Measurements from ENCODE around the gene DSG2. TPM values are rescaled to one million over a fixed set of nuclear protein-coding genes. Genes with fewer than 3 reads are reported as not detected.

Gene DSG2
- total and polyA plus RNA-seq, 4 experiments from 2014 or later = not detected

GRCh38 chr18:31483396-31483795 is 14.6 kb upstream of the DSG2 start:
- Histone ChIP-seq H3K27me3 (ENCODE audit: insufficient read depth, low read length) (no peaks in the 10 kb centered on the region), H3K9me3 (ENCODE audit: control insufficient read depth in 1 of 2, low read length in 2 of 2) (no peaks in the 10 kb centered on the region), H3K36me3 (ENCODE audit: insufficient read depth, low read length) (no peaks in the 10 kb centered on the region), H3K4me3 (ENCODE audit: low read length in 2 of 2) (no peak overlapping the region), H3K4me1 (ENCODE audit: insufficient read depth, low read length) (no peaks in the 10 kb centered on the region), H3K27ac (ENCODE audit: low read depth, low read length) (no peak overlapping the region)
- intact Hi-C loops (cut with micrococcal nuclease) = no loop called here
- ChIA-PET POLR2A (ENCODE audit: partially characterized antibody) (no interaction called here), CTCF (ENCODE audit: partially characterized antibody) (no interaction called here)
- no peak overlapping the region for H3K4me3 Mint-ChIP-seq
- no peak for DNase-seq
- peaks cover 0 to 3% (median 0%) of the 10 kb centered on the region in 8 donors for H3K9me3 Mint-ChIP-seq
- H3K27ac Mint-ChIP-seq = no peak overlapping the region
- H3K36me3 Mint-ChIP-seq = no peaks in the 10 kb centered on the region
- H3K4me1 Mint-ChIP-seq = no peaks in the 10 kb centered on the region
- H3K27me3 Mint-ChIP-seq = peaks cover 1 to 7% of the 10 kb centered on the region in 2 donors

GRCh38 chr18:31484461-31484860 is 13.5 kb upstream of the DSG2 start:
- Mint-ChIP-seq H3K36me3 (no peaks in the 10 kb centered on the region), H3K4me3 (no peak overlapping the region), H3K27ac (no peak overlapping the region), H3K9me3 (peaks cover 0 to 5% (median 0%) of the 10 kb centered on the region in 8 donors), H3K27me3 (peaks cover 1 to 7% of the 10 kb centered on the region in 2 donors), H3K4me1 (no peaks in the 10 kb centered on the region)
- POLR2A ChIA-PET (ENCODE audit: partially characterized antibody) = no interaction called here
- H3K36me3 ChIP-seq (ENCODE audit: insufficient read depth, low read length) = no peaks in the 10 kb centered on the region
- intact Hi-C loops (cut with micrococcal nuclease) = no loop called here
- H3K4me1 ChIP-seq (ENCODE audit: insufficient read depth, low read length) = no peaks in the 10 kb centered on the region
- H3K27ac ChIP-seq (ENCODE audit: low read depth, low read length) = no peak overlapping the region
- H3K27me3 ChIP-seq (ENCODE audit: insufficient read depth, low read length) = no peaks in the 10 kb centered on the region
- CTCF ChIA-PET (ENCODE audit: partially characterized antibody) = no interaction called here
- no peak overlapping the region for H3K4me3 ChIP-seq (ENCODE audit: low read length in 2 of 2)
- no peak for DNase-seq
- H3K9me3 ChIP-seq (ENCODE audit: control insufficient read depth in 1 of 2, low read length in 2 of 2) = no peaks in the 10 kb centered on the region

- Histone ChIP-seq H3K27me3 (ENCODE audit: insufficient read depth, low read length) (no peaks in the 10 kb centered on the region), H3K9me3 (ENCODE audit: control insufficient read depth in 1 of 2, low read length in 2 of 2) (no peaks in the 10 kb centered on the region), H3K36me3 (ENCODE audit: insufficient read depth, low read length) (no peaks in the 10 kb centered on the region), H3K4me3 (ENCODE audit: low read length in 2 of 2) (no peak overlapping the region), H3K4me1 (ENCODE audit: insufficient read depth, low read length) (no peaks in the 10 kb centered on the region), H3K27ac (ENCODE audit: low read depth, low read length) (no peak overlapping the region)
- ChIA-PET CTCF (ENCODE audit: partially characterized antibody) (no interaction called here), POLR2A (ENCODE audit: partially characterized antibody) (no interaction called here)
- intact Hi-C loops (cut with micrococcal nuclease) = no loop called here
- no peak overlapping the region for H3K4me3 Mint-ChIP-seq
- no peaks in the 10 kb centered on the region for H3K36me3 Mint-ChIP-seq
- no peaks in the 10 kb centered on the region for H3K4me1 Mint-ChIP-seq
- H3K27ac Mint-ChIP-seq = no peak overlapping the region
- H3K27me3 Mint-ChIP-seq = peaks cover 1 to 7% of the 10 kb centered on the region in 2 donors
- DNase-seq = no peak
- H3K9me3 Mint-ChIP-seq = peaks cover 0 to 8% (median 0%) of the 10 kb centered on the region in 8 donors
Observed at GRCh38 chr18:31486165-31486564, 11.8 kb upstream of the DSG2 start.

GRCh38 chr18:31487246-31488015 is 10.5 kb upstream of the DSG2 start:
- Mint-ChIP-seq H3K27ac (no peak overlapping the region), H3K36me3 (no peaks in the 10 kb centered on the region), H3K4me3 (no peak overlapping the region), H3K4me1 (no peaks in the 10 kb centered on the region), H3K9me3 (peaks cover 0 to 8% (median 0%) of the 10 kb centered on the region in 8 donors), H3K27me3 (peaks cover 1 to 7% of the 10 kb centered on the region in 2 donors)
- H3K9me3 ChIP-seq (ENCODE audit: control insufficient read depth in 1 of 2, low read length in 2 of 2) = no peaks in the 10 kb centered on the region
- H3K27me3 ChIP-seq (ENCODE audit: insufficient read depth, low read length) = no peaks in the 10 kb centered on the region
- no peak for DNase-seq
- H3K27ac ChIP-seq (ENCODE audit: low read depth, low read length) = no peak overlapping the region
- ChIA-PET POLR2A (ENCODE audit: partially characterized antibody) (no interaction called here), CTCF (ENCODE audit: partially characterized antibody) (no interaction called here)
- no peaks in the 10 kb centered on the region for H3K4me1 ChIP-seq (ENCODE audit: insufficient read depth, low read length)
- intact Hi-C loops (cut with micrococcal nuclease) = no loop called here
- no peak overlapping the region for H3K4me3 ChIP-seq (ENCODE audit: low read length in 2 of 2)
- no peaks in the 10 kb centered on the region for H3K36me3 ChIP-seq (ENCODE audit: insufficient read depth, low read length)

DNA sequence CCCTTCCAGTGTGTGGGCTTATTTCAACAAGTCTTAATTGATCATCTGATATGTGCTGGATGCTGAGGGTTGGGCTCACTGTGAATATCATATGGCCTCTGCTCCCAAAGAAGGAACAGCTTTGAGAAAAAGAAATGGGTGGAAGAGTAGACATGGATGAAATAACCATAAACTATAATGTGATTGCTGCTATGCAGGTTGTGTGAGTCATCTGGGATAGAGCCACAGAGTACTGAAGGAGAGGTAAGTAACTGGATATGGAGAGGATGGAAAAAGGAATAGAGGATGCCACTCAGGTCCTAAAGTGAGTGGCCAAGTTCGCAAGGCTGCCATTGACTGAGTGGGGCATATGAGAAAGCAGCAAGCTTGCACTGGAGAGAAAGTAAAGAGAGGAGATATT is 8.7 kb upstream of the DSG2 start:
- Histone ChIP-seq H3K9me3 (ENCODE audit: control insufficient read depth in 1 of 2, low read length in 2 of 2) (no peaks in the 10 kb centered on the region), H3K36me3 (ENCODE audit: insufficient read depth, low read length) (no peaks in the 10 kb centered on the region), H3K27me3 (ENCODE audit: insufficient read depth, low read length) (no peaks in the 10 kb centered on the region), H3K27ac (ENCODE audit: low read depth, low read length) (no peak overlapping the region), H3K4me1 (ENCODE audit: insufficient read depth, low read length) (no peaks in the 10 kb centered on the region), H3K4me3 (ENCODE audit: low read length in 2 of 2) (no peak overlapping the region)
- ChIA-PET POLR2A (ENCODE audit: partially characterized antibody) (no interaction called here), CTCF (ENCODE audit: partially characterized antibody) (no interaction called here)
- H3K27me3 Mint-ChIP-seq = peaks cover 2% of the 10 kb centered on the region in 2 donors
- H3K36me3 Mint-ChIP-seq = no peaks in the 10 kb centered on the region
- H3K4me3 Mint-ChIP-seq = no peak overlapping the region
- H3K27ac Mint-ChIP-seq = no peak overlapping the region
- H3K9me3 Mint-ChIP-seq = peaks cover 0 to 8% (median 0%) of the 10 kb centered on the region in 8 donors
- DNase-seq = no peak
- no peaks in the 10 kb centered on the region for H3K4me1 Mint-ChIP-seq
- intact Hi-C loops (cut with micrococcal nuclease) = no loop called here

- Mint-ChIP-seq H3K4me1 (no peaks in the 10 kb centered on the region), H3K27me3 (peaks cover 2% of the 10 kb centered on the region in 2 donors), H3K27ac (no peak overlapping the region), H3K36me3 (no peaks in the 10 kb centered on the region), H3K9me3 (peaks cover 0 to 8% (median 0%) of the 10 kb centered on the region in 8 donors), H3K4me3 (no peak overlapping the region)
- ChIA-PET POLR2A (ENCODE audit: partially characterized antibody) (no interaction called here), CTCF (ENCODE audit: partially characterized antibody) (interaction anchor here (0.5 kb wide), 1 partner anchor 42 kb away, joined by 3 read pairs; no protein-coding TSS in a partner anchor)
- no peaks in the 10 kb centered on the region for H3K9me3 ChIP-seq (ENCODE audit: control insufficient read depth in 1 of 2, low read length in 2 of 2)
- no peak overlapping the region for H3K27ac ChIP-seq (ENCODE audit: low read depth, low read length)
- no peak for DNase-seq
- no peak overlapping the region for H3K4me3 ChIP-seq (ENCODE audit: low read length in 2 of 2)
- no peaks in the 10 kb centered on the region for H3K36me3 ChIP-seq (ENCODE audit: insufficient read depth, low read length)
- no peaks in the 10 kb centered on the region for H3K27me3 ChIP-seq (ENCODE audit: insufficient read depth, low read length)
- no peaks in the 10 kb centered on the region for H3K4me1 ChIP-seq (ENCODE audit: insufficient read depth, low read length)
- intact Hi-C loops (cut with micrococcal nuclease) = no loop called here
Observed at GRCh38 chr18:31490387-31490786, 7.6 kb upstream of the DSG2 start.

DNA sequence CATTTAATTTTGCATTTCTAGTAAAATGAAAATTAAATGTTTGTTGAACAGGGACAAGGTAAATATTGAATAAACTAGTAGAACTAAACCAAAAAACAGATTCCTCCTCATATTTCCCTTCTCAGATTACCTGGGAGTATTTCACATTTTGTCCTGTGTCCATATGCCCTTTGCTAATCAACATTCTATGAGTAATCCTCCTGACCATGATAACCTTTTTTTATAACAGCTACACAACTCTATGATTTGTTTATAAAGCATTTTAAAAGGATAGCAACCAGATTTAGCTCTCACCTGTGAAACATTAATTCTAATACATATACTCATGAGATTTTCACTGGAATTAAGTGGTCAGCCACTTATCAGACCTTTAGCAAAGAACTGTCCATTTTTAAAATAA is 7.1 kb upstream of the DSG2 start:
- DNase-seq = no peak
- Mint-ChIP-seq H3K27me3 (peaks cover 2 to 5% of the 10 kb centered on the region in 2 donors), H3K27ac (peak overlapping the region in 1 of 7 donors; percentile 64), H3K9me3 (peaks cover 0 to 8% (median 0%) of the 10 kb centered on the region in 8 donors), H3K4me3 (no peak overlapping the region), H3K4me1 (no peaks in the 10 kb centered on the region), H3K36me3 (no peaks in the 10 kb centered on the region)
- no peaks in the 10 kb centered on the region for H3K36me3 ChIP-seq (ENCODE audit: insufficient read depth, low read length)
- ChIA-PET CTCF (ENCODE audit: partially characterized antibody) (interaction anchor here (0.5 kb wide), 1 partner anchor 43 kb away, joined by 3 read pairs; no protein-coding TSS in a partner anchor), POLR2A (ENCODE audit: partially characterized antibody) (no interaction called here)
- no peak overlapping the region for H3K27ac ChIP-seq (ENCODE audit: low read depth, low read length)
- H3K4me3 ChIP-seq (ENCODE audit: low read length in 2 of 2) = no peak overlapping the region
- H3K4me1 ChIP-seq (ENCODE audit: insufficient read depth, low read length) = no peaks in the 10 kb centered on the region
- no peaks in the 10 kb centered on the region for H3K9me3 ChIP-seq (ENCODE audit: control insufficient read depth in 1 of 2, low read length in 2 of 2)
- H3K27me3 ChIP-seq (ENCODE audit: insufficient read depth, low read length) = no peaks in the 10 kb centered on the region
- intact Hi-C loops (cut with micrococcal nuclease) = no loop called here
